HG03196 (cell line): ENCODE results near the gene LUZP1.
"Not testable (repeated sequence)": the region's sequence is repeated elsewhere in the genome, so short reads cannot be mapped to it uniquely, and the experiment has no call there.

Experiments used
- ATAC-seq: cut with Tn5 transposase; IDR thresholded peaks from one replicate; pipeline ENCODE4 v1.9.1; 2021; ENCODE audit not compliant: unreplicated experiment

LUZP1 gene

GRCh38 chr1:23168445-23169194, at the start of gene LUZP1:
TSS of gene LUZP1 (minus strand) at chr1:23168856.
- ATAC-seq: peak; percentile 66

GRCh38 chr1:23217421-23218115, 48.9 kb upstream of the LUZP1 start, which contains the start of gene HTR1D:
TSS of gene HTR1D (minus strand) at chr1:23217502. CDS start at chr1:23194219, 23,283 bp downstream.
- no peak for ATAC-seq

- no peak for ATAC-seq
These were observed 48.2 kb upstream of the LUZP1 start for GRCh38 chr1:23216771-23217420.

GRCh38 chr1:23215751-23216449, 47.2 kb upstream of the LUZP1 start:
- ATAC-seq: no peak

- no peak for ATAC-seq
These were observed 46.6 kb upstream of the LUZP1 start for GRCh38 chr1:23215291-23215690.

GRCh38 chr1:23214640-23215039, 46.0 kb upstream of the LUZP1 start:
- ATAC-seq: no peak

- no peak for ATAC-seq
These were observed 43.3 kb upstream of the LUZP1 start for GRCh38 chr1:23211955-23212354.

GRCh38 chr1:23210963-23211362, 42.3 kb upstream of the LUZP1 start:
- no peak for ATAC-seq

GRCh38 chr1:23210351-23210785, 41.7 kb upstream of the LUZP1 start:
- ATAC-seq: no peak

GRCh38 chr1:23209770-23210169, 41.1 kb upstream of the LUZP1 start:
- ATAC-seq: no peak

GRCh38 chr1:23208527-23208926, 39.9 kb upstream of the LUZP1 start:
- no peak for ATAC-seq

GRCh38 chr1:23207733-23208132, 39.1 kb upstream of the LUZP1 start:
- ATAC-seq: not testable (repeated sequence)

- no peak for ATAC-seq
These were observed 33.6 kb upstream of the LUZP1 start for GRCh38 chr1:23202263-23202749.

GRCh38 chr1:23200883-23201282, 32.2 kb upstream of the LUZP1 start:
- ATAC-seq: no peak

- no peak for ATAC-seq
These were observed 29.7 kb upstream of the LUZP1 start for GRCh38 chr1:23198373-23198772.

GRCh38 chr1:23196627-23197328, 28.1 kb upstream of the LUZP1 start:
- no peak for ATAC-seq

- no peak for ATAC-seq
These were observed 25.7 kb upstream of the LUZP1 start for GRCh38 chr1:23194119-23194984.

GRCh38 chr1:23193391-23194118, 24.9 kb upstream of the LUZP1 start:
- no peak for ATAC-seq

GRCh38 chr1:23191199-23191598, 22.5 kb upstream of the LUZP1 start:
- ATAC-seq: no peak
